Effector memory CD4-positive, alpha-beta T cell (primary cell): ENCODE measurements around the gene NSF.
"Not testable (repeated sequence)": the region's sequence is repeated elsewhere in the genome, so short reads cannot be mapped to it uniquely, and the experiment has no call there.

ENCODE experiments used
- DNase-seq, 3 donors: peaks; one replicate each; pipeline ENCODE4 v3.0.0-alpha.2; 2020
- H3K27ac ChIP-seq: 2 replicates; pipeline ENCODE4 v1.7.0; 2013; ENCODE audit warnings: mild to moderate bottlenecking, low read length, moderate library complexity; ENCODE audit not compliant: insufficient read depth, poor library complexity, severe bottlenecking
- H3K27me3 ChIP-seq: replicated peaks from 2 replicates; pipeline ENCODE4 v1.7.0; 2013; ENCODE audit warnings: mild to moderate bottlenecking, low read length; ENCODE audit not compliant: insufficient read depth, control insufficient read depth, poor library complexity, severe bottlenecking
- H3K36me3 ChIP-seq: 2 replicates; pipeline ENCODE4 v1.7.0; 2013; ENCODE audit warnings: mild to moderate bottlenecking, low read length, moderate library complexity; ENCODE audit not compliant: control insufficient read depth, insufficient read depth
- H3K4me1 ChIP-seq: 2 replicates; pipeline ENCODE4 v1.7.0; 2013; ENCODE audit warnings: low read length, mild to moderate bottlenecking; ENCODE audit not compliant: control insufficient read depth, insufficient read depth, poor library complexity, severe bottlenecking
- H3K4me3 ChIP-seq: 2 replicates; pipeline ENCODE4 v1.7.0; 2013; ENCODE audit warnings: low read length, low read depth, mild to moderate bottlenecking; ENCODE audit not compliant: insufficient read depth, poor library complexity, severe bottlenecking
- H3K9me3 ChIP-seq: 2 replicates; pipeline ENCODE4 v1.7.0; 2013; ENCODE audit warnings: mild to moderate bottlenecking, low read length, moderate library complexity; ENCODE audit not compliant: control insufficient read depth

The NSF gene

DNA sequence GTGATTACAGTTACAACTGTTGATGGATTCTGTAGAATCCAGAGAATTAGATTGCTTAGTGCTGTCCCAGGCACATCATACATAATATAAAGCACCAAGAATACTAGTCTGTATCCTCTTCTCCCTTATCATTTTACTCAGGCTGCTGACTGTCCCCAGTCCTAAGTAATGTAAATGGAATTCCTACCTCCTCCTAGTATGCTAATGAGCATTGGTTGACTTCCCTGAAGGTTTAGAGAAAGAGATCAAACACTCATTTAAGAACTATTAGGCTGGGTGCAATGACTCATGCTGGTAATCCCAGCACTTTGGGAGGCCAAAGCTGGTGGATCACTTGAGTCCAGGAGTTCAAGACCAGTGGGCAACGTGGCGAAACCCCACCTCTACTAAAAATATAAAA lies 37.0 kb downstream of the NSF start:
- not testable (repeated sequence) for H3K27me3 ChIP-seq, H3K27ac ChIP-seq, H3K4me3 ChIP-seq, H3K36me3 ChIP-seq, H3K9me3 ChIP-seq, H3K4me1 ChIP-seq, DNase-seq

DNA sequence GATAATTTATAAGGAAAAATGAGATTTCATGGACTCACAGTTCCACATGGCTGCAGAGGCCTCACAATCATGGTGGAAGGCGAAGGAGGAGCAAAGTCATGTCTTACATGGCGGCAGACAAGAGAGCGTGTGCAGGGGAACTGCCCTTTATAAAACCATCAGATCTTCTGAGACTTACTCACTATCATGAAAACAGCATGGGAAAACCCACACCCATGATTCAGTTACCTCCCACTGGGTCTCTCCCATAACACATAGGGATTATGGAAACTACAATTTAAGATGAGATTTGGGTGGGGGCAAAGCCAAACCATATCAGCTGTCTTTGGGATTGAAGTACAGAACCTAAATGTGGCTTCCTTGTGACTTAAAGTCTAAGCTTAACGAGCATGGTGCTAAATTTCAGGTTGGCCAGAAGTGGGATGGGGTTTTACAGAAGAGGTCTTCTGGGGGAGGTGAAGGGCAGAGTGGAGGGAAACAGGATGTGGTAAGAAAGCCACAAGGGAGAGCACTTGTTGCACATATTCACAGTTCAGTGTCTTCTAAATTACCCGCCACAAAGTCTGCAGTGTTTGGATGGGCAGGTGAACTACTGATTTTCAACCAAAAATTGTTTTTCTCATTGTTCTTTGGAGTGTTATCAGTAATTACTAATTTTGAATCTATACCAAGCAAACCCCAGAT lies 38.4 kb downstream of the NSF start:
- not testable (repeated sequence) for DNase-seq, H3K36me3 ChIP-seq

DNA sequence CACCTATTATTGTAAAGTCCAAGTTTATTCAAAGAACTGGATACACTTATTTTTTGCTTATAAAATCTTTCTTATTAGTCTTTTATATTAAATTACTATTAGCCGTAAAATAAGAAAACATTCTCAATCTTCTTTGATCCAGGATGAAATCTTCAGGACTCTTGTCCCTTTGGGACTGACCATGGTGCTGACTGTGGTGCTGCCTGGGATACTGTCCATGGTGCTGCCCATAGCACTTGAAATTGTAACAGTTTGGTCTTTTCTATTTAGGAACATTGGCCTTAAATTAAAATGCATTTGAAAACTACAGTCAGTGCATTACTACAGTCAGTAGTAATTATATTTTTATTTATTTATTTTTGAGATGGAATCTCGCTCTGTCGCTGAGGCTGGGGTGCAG lies 41.7 kb downstream of the NSF start:
- H3K9me3 ChIP-seq, DNase-seq, H3K4me1 ChIP-seq, H3K27ac ChIP-seq, H3K4me3 ChIP-seq, H3K27me3 ChIP-seq, H3K36me3 ChIP-seq: not testable (repeated sequence)

More for the DNA sequence above, 38.4 kb downstream of the NSF start:
- not testable (repeated sequence) for H3K4me3 ChIP-seq, H3K27ac ChIP-seq, H3K27me3 ChIP-seq, H3K9me3 ChIP-seq, H3K4me1 ChIP-seq

DNA sequence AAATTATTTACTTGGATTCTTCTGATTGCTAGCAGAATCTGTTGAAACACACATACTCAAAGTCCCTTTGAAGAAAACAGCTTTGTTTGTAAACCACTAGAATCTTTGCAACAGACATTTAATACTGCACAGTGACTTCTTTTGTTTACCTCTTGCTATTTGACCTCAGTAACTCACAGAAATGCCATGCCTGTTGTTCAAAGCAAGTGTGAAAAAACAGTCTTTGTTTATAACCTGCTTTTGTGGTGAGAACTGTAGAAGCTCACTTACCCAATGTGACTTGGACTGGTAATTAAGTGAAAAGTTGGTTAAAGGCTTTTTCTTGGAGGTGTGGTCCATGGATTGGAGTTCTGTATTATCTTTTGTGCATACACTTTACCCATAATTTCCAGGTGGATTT lies 44.4 kb downstream of the NSF start:
- DNase-seq, H3K27ac ChIP-seq, H3K4me1 ChIP-seq, H3K36me3 ChIP-seq, H3K9me3 ChIP-seq, H3K4me3 ChIP-seq, H3K27me3 ChIP-seq: not testable (repeated sequence)

DNA sequence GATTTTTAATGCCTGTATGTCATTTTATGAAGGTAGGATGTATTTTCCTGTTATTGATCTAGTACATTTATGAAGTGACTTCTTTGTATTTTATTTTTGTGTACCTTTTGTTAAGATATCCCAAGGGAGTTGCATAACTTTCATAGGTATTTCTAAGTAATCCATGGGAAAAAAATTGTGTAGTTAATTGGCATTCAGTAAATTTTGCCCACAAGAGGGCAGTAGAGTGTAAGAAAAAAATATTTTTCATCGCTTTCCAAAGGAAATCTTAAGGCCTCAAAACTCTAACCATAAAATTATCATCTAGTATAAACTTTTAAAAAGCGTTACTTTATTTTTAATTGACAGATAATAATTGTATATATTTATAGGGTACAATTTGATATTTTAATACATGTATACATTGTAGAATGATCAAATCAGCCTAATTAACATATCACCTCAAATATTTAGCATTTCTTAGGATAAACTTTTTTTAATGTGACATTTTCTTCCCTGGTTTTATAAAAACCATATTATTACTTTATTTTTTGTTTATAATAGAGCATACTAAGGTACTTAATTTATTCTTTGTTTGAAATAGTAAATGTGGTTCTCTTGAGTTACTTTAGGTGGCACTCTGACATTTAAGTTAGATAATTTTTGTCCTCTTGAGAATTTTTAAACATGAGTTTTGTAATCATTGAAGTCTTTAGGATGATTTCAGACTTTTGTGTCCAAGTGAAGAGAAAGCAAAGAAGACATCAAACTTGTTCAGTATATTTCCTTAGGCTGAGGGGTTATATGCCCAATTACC lies 51.6 kb downstream of the NSF start:
- H3K4me1 ChIP-seq, H3K4me3 ChIP-seq, H3K27ac ChIP-seq, H3K9me3 ChIP-seq, H3K36me3 ChIP-seq, DNase-seq, H3K27me3 ChIP-seq: not testable (repeated sequence)

DNA sequence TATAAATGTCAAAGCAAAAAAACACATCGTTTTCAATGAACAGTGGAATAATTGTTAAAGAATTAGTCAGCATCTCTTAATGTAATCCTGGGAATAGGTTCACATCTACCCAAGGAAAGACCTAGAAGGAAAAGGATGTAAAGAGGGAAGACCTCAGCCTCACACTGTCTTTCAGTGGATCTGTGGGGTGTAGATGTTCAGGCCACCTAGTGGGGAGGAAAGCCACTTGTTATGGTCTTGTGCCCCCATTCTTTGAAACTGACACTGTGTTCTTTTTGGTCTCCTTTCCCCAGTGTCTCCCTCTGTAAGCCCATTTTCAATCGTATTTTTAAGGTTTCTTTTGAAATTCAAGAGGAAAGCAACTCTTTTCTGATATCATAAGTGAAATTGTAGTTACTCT lies 56.8 kb downstream of the NSF start:
- not testable (repeated sequence) for H3K36me3 ChIP-seq, H3K9me3 ChIP-seq, H3K27me3 ChIP-seq, H3K4me3 ChIP-seq, H3K4me1 ChIP-seq, H3K27ac ChIP-seq, DNase-seq

DNA sequence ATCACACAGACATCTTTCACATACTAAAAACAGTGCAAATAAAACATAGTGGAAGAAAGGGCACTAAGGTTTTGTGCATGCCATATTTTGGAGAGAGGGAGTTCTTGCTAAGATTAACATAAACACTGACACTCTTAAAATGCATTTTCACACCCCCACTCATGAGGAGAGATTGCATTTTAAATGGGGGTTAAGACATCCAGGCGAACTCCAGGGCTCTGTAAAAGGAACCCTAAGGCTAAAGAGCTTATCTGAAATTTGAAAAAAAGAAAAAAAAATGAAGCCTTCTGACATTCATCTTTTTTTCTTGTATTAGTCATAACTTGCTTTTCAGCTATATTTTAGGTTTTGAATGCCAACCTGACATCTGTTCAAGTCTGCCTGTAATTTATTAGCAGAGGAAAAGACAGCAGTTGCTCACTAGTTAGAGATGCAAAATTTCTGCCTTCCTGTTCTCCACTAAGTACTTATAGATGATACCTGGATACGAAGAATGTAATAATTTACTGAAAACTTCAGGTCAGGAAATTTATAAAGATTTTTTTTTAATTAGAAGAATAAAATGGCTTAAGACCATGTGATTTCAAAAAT lies 57.3 kb downstream of the NSF start:
- not testable (repeated sequence) for DNase-seq, H3K9me3 ChIP-seq, H3K27ac ChIP-seq, H3K4me1 ChIP-seq, H3K36me3 ChIP-seq, H3K27me3 ChIP-seq, H3K4me3 ChIP-seq

DNA sequence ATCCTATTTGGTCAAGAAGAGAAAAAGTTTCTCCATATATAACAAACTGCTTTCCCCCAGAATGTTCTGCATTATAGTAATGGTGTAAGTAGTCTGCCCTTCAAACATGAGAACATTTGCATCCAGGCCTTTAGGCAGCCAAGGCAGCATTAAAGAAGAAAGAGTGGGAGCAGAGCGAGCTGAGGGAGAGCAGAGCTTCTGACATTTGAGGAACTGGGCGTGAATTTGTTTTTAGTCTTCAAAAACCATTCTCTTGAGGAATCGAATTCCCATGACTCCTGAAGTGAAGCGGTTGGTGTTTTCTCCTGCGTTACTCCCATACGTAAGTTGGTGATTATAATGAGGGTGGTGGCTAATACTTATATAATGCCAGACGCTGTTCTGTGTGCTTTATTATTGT lies 58.8 kb downstream of the NSF start:
- not testable (repeated sequence) for H3K9me3 ChIP-seq, H3K27me3 ChIP-seq, H3K4me3 ChIP-seq, H3K4me1 ChIP-seq, H3K36me3 ChIP-seq, DNase-seq, H3K27ac ChIP-seq

DNA sequence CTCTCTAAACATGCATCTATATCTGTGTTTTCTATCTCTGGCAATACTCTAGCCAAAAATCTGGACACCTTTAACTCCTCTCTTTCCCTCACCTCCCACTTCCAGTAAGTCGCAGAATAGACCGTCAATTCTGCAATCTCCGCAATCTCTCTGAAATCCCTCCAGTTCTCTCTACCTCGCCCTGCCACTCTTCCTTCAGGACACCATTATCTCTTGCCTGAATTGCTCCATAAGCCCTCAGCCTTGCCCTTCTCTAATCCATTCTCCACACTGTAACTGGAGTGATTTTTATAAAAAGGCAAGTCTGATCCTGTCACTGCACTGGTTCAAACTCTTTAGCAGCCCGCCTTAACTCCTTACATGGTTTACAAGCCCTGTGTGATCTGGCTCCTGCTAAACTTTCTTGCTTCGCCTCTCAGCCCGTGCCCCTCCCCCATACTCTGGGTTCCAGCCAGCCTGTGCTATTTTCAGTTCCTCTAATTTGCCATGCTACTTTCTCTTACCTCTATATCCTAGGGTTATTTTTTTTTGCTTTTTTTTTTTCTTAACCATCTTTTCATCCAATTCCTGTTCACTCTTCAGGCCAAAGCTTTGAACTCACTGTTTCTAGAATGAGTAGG lies 61.7 kb downstream of the NSF start:
- H3K4me1 ChIP-seq, H3K36me3 ChIP-seq, H3K27ac ChIP-seq, DNase-seq, H3K4me3 ChIP-seq, H3K27me3 ChIP-seq, H3K9me3 ChIP-seq: not testable (repeated sequence)

DNA sequence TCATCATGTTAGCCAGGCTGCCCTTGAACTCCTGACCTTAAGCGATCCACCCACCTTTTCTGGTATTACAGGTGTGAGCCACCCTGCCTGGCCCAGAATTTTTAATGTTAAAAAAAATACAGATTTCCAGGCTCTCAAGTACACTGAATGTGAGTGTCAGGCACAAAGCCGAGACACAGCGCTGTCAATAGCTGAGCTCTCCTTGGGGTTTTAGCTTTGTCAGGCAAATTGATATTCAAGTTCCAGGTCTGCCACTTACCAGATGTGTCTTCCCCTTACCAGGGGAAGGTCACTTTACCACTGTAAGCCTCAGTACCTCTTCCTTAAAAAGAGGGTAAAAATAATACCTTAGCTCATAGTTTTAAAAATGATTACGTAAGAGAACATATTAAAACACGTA lies 67.8 kb downstream of the NSF start:
- not testable (repeated sequence) for H3K27me3 ChIP-seq, H3K36me3 ChIP-seq, DNase-seq, H3K9me3 ChIP-seq, H3K27ac ChIP-seq, H3K4me1 ChIP-seq, H3K4me3 ChIP-seq
